ENCODE measurements around the gene RSKR.

The RSKR gene

DNA sequence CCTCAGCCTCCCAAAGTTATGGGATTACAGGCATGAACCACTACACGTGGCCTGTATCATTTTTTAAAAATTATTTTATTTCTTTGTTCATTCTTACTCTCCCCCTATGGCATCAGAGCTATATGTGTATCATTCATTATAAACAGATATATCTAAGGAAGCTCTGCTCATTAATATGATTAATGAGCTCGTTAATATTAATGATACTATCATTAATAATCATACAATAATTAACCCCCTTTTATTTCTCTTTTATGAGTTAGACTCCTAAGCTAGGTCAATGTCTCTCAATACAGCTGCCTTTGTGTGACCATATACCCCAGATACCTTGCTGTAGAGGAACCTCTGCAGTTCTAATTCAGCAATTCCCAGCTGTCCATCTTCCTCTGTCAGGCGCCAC, 4.5 kb upstream of the RSKR start:
- peaks cover 97% of the 10 kb centered on the region for H3K36me3 ChIP-seq (ENCODE audit: insufficient read depth, low read length)
- no peak overlapping the region for H2AFZ ChIP-seq (ENCODE audit: low read length)
- TF ChIP-seq, protein P1, sequence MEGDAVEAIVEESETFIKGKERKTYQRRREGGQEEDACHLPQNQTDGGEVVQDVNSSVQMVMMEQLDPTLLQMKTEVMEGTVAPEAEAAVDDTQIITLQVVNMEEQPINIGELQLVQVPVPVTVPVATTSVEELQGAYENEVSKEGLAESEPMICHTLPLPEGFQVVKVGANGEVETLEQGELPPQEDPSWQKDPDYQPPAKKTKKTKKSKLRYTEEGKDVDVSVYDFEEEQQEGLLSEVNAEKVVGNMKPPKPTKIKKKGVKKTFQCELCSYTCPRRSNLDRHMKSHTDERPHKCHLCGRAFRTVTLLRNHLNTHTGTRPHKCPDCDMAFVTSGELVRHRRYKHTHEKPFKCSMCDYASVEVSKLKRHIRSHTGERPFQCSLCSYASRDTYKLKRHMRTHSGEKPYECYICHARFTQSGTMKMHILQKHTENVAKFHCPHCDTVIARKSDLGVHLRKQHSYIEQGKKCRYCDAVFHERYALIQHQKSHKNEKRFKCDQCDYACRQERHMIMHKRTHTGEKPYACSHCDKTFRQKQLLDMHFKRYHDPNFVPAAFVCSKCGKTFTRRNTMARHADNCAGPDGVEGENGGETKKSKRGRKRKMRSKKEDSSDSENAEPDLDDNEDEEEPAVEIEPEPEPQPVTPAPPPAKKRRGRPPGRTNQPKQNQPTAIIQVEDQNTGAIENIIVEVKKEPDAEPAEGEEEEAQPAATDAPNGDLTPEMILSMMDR (IDR thresholded peaks at IDR 0.05; ENCODE audit: low read length) = no peak
- no peak for TF ChIP-seq EZH2 (IDR thresholded peaks at IDR 0.05; ENCODE audit: borderline replicate concordance, low read length)
- no peaks in the 10 kb centered on the region for H3K9me3 ChIP-seq (ENCODE audit: low read length)
- H3F3A ChIP-seq (ENCODE audit: insufficient read depth, low read length) = no peaks in the 10 kb centered on the region
- no peaks in the 10 kb centered on the region for H3K4me1 ChIP-seq (ENCODE audit: insufficient read depth, low read length, severe bottlenecking)
- H3K4me2 ChIP-seq (ENCODE audit: low read length) = no peak overlapping the region
- H3K9ac ChIP-seq (ENCODE audit: low read length) = no peak overlapping the region
- H3K79me2 ChIP-seq (ENCODE audit: insufficient read depth, low read length) = no peaks in the 10 kb centered on the region
- H3K27me3 ChIP-seq (ENCODE audit: insufficient read depth, low read length) = no peaks in the 10 kb centered on the region
- H3K27ac ChIP-seq (ENCODE audit: low read depth, low read length, poor library complexity, severe bottlenecking) = no peak overlapping the region
- H4K20me1 ChIP-seq (ENCODE audit: insufficient read depth, low read length) = no peaks in the 10 kb centered on the region
- no peak overlapping the region for H3K4me3 ChIP-seq (ENCODE audit: low read depth, low read length, poor library complexity, severe bottlenecking)
- H3K9me2 ChIP-seq (ENCODE audit: low read depth, low read length) = no peaks in the 10 kb centered on the region

DNA sequence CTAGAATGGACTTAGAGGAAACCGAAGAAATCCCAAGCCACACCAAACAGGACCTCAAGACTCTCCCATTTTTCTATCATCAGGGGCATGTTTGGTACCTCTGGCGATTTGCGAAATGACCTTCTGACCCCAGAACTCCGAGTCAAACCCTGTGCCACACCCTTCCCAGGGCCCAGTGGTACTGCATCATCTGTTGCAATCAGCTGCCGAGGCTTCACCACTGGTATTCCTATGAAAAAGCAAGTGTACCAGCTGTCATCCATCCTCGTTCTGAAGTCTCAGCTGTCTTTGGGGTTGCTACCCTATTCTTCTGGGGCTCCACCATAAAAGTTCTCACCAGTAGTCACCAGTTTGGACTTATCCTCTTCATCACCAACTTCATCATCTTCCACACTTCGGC, 2.3 kb upstream of the RSKR start:
- no peak overlapping the region for H3K4me3 ChIP-seq (ENCODE audit: low read depth, low read length, poor library complexity, severe bottlenecking)
- no peaks in the 10 kb centered on the region for H3F3A ChIP-seq (ENCODE audit: insufficient read depth, low read length)
- H3K27ac ChIP-seq (ENCODE audit: low read depth, low read length, poor library complexity, severe bottlenecking) = no peak overlapping the region
- no peak overlapping the region for H2AFZ ChIP-seq (ENCODE audit: low read length)
- no peak overlapping the region for H3K9ac ChIP-seq (ENCODE audit: low read length)
- no peaks in the 10 kb centered on the region for H3K79me2 ChIP-seq (ENCODE audit: insufficient read depth, low read length)
- no peak overlapping the region for H3K4me2 ChIP-seq (ENCODE audit: low read length)
- no peak for TF ChIP-seq EZH2 (IDR thresholded peaks at IDR 0.05; ENCODE audit: borderline replicate concordance, low read length)
- TF ChIP-seq, protein P1 (IDR thresholded peaks at IDR 0.05; ENCODE audit: low read length) = no peak
- H3K9me2 ChIP-seq (ENCODE audit: low read depth, low read length) = no peaks in the 10 kb centered on the region
- H3K27me3 ChIP-seq (ENCODE audit: insufficient read depth, low read length) = no peaks in the 10 kb centered on the region
- H3K36me3 ChIP-seq (ENCODE audit: insufficient read depth, low read length) = peaks cover 95% of the 10 kb centered on the region
- H3K9me3 ChIP-seq (ENCODE audit: low read length) = no peaks in the 10 kb centered on the region
- H4K20me1 ChIP-seq (ENCODE audit: insufficient read depth, low read length) = no peaks in the 10 kb centered on the region
- no peaks in the 10 kb centered on the region for H3K4me1 ChIP-seq (ENCODE audit: insufficient read depth, low read length, severe bottlenecking)

DNA sequence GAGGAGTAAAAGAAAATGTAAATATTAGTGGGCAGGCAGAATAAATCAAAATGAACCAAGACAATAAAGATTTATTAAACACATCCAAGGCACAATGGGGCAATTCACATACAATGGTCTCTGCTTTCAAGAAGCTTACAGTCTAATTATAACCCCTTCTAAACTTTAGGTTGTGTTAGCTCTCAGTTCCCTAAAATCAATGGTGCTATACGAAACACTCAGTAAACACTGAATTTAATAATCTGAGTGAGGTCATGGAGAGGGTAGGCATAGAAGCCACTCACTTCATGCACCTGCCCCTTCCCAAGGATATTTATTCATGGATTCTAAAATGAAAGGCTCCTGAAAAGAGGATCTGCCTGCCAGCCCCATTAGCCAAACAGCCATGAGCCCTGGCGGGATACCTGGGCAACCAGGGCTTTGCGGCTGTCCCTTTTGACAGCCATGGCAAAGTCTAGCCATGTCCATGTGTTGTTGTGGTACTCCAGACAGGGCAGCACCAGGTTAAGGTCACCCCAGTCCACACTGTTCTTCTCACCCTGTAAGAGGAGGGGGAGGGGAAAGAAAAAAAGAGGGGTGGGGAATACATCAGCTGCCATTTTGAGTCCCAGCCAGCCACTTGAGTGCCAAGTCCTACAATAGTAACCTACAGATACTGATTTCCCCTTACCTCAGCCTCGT, 1.4 kb upstream of the RSKR start:
- H3K9me2 ChIP-seq (ENCODE audit: low read depth, low read length) = no peaks in the 10 kb centered on the region
- H2AFZ ChIP-seq (ENCODE audit: low read length) = no peak overlapping the region
- no peak for TF ChIP-seq EZH2 (IDR thresholded peaks at IDR 0.05; ENCODE audit: borderline replicate concordance, low read length)
- TF ChIP-seq, protein P1 (IDR thresholded peaks at IDR 0.05; ENCODE audit: low read length) = no peak

More for the DNA sequence above, 1.4 kb upstream of the RSKR start:
- H3K9ac ChIP-seq (ENCODE audit: low read length) = no peak overlapping the region
- H3K36me3 ChIP-seq (ENCODE audit: insufficient read depth, low read length) = peaks cover 95% of the 10 kb centered on the region
- no peaks in the 10 kb centered on the region for H3K4me1 ChIP-seq (ENCODE audit: insufficient read depth, low read length, severe bottlenecking)
- H3K27ac ChIP-seq (ENCODE audit: low read depth, low read length, poor library complexity, severe bottlenecking) = no peak overlapping the region
- H3K4me2 ChIP-seq (ENCODE audit: low read length) = no peak overlapping the region
- no peaks in the 10 kb centered on the region for H3K9me3 ChIP-seq (ENCODE audit: low read length)
- no peaks in the 10 kb centered on the region for H4K20me1 ChIP-seq (ENCODE audit: insufficient read depth, low read length)
- H3F3A ChIP-seq (ENCODE audit: insufficient read depth, low read length) = no peaks in the 10 kb centered on the region
- no peak overlapping the region for H3K4me3 ChIP-seq (ENCODE audit: low read depth, low read length, poor library complexity, severe bottlenecking)
- H3K27me3 ChIP-seq (ENCODE audit: insufficient read depth, low read length) = no peaks in the 10 kb centered on the region
- no peaks in the 10 kb centered on the region for H3K79me2 ChIP-seq (ENCODE audit: insufficient read depth, low read length)
